Ovary (tissue), 9 donors: Measurements from ENCODE around the gene FHOD3. TPM values are rescaled to one million over a fixed set of nuclear protein-coding genes. Genes with fewer than 3 reads are reported as not detected.

Experiments
- DNase-seq, 5 donors: peaks; one replicate each; pipeline ENCODE4 v3.0.0-alpha.2; 2019 to 2020
- H3K27ac ChIP-seq, 2 donors: fragments of 200-600 bp; one replicate each; pipeline versions ENCODE4 v1.5.1 to v1.8.0; 2019 to 2022
- H3K27me3 ChIP-seq: fragments of 200-600 bp; one replicate; pipeline ENCODE4 v1.8.0; 2022
- H3K36me3 ChIP-seq: fragments of 200-600 bp; sonication (generic); one replicate; pipeline ENCODE4 v1.5.1; 2019
- H3K4me1 ChIP-seq: one replicate; pipeline ENCODE4 v1.8.1; 2013; ENCODE audit warnings: mild to moderate bottlenecking, moderate library complexity; ENCODE audit not compliant: insufficient read depth
- H3K4me3 ChIP-seq: fragments of 200-600 bp; sonication (generic); one replicate; pipeline ENCODE4 v1.5.1; 2017
- H3K9me3 ChIP-seq, 2 donors: fragments of 200-600 bp in 1 of 2; sonication (generic) in 1 of 2; one replicate each; pipeline versions ENCODE4 v1.5.1 to v1.8.1; 2013 to 2019; ENCODE audit warnings: mild to moderate bottlenecking in 1 of 2, moderate library complexity in 1 of 2
- CTCF ChIP-seq, 3 donors: fragments of 450-650 bp in 2 of 3; fragments of 200-600 bp in 1 of 3; IDR thresholded peaks; one replicate each; pipeline versions ENCODE4 v1.5.1 to v1.8.0; 2016 to 2022; ENCODE audit warnings: antibody characterized with exemption in 3 of 3, mild to moderate bottlenecking in 1 of 3
- EP300 ChIP-seq: sonication (generic); formaldehyde crosslinking; IDR thresholded peaks from one replicate; pipeline ENCODE4 v1.6.1; 2017; ENCODE audit warnings: antibody characterized with exemption
- POLR2A ChIP-seq: fragments of 450-650 bp; IDR thresholded peaks from one replicate; pipeline ENCODE4 v1.6.1; 2017; ENCODE audit warnings: antibody characterized with exemption, mild to moderate bottlenecking, moderate library complexity
- WGBS, 3 donors: extraction: QIAGEN DNeasy Blood & Tissue Kit in 1 of 3; methylation state at CpG; one replicate each; pipeline versions ENCODE4 v1.1.5 to v1.1.7; 2013 to 2017; 5-methylcytosine and 5-hydroxymethylcytosine counted together
- intact Hi-C, 4 donors: fragments of 100-400 bp; cut with DNase I; formaldehyde crosslinking; loops; one replicate each; pipeline versions ENCODE4 v1.11.0 to v1.15.1; 2022 to 2023
- polyA plus RNA-seq, 2 donors: library from polyadenylated mRNA; stranded (reverse); fragments of 200-250 nt in 1 of 2; fragments of 350-450 nt in 1 of 2; fragmentation: Illumina TruSeq in 1 of 2; extraction: RNeasy Lipid Tissue Mini Kit (QIAGEN cat#74804) in 1 of 2; gene quantifications; one replicate each; pipeline ENCODE4 v1.2.3, GENCODE V29; 2013 to 2014
- total RNA-seq, 7 donors: library from RNA; depleted of rRNA in 2 of 7; stranded (reverse); fragments of >200 nt in 2 of 7; fragmentation: NEBNext Ultra II Directional in 3 of 7; extraction: Animal tissue kit (Norgen Biotek cat#: 25700) in 3 of 7; gene quantifications; one replicate each; pipeline versions ENCODE4 v1.1.0 to v1.2.4, GENCODE V29; 2016 to 2023
- donor health status: DM: no; HTN: no; CAD: no; lungs with moderate emphysema.
- donor health status: DM: no; HTN: no; CAD: no.
- donor health status: Bipolar disorder and iron deficiency.
- donor health status: DM: yes; HTN: yes; CAD: no.
- donor health status: DM: no; HTN: no; CAD: no.
- donor health status: DM: yes; HTN: yes; CAD: no.

FHOD3 gene
- total and polyA plus RNA-seq, 9 donors: 3.5 to 62.5 (median 11.0) TPM

- Histone ChIP-seq H3K4me3 (no peak overlapping the region), H3K9me3 (no peaks in the 10 kb centered on the region), H3K27me3 (no peaks in the 10 kb centered on the region), H3K4me1 (peaks cover 9% of the 10 kb centered on the region), H3K36me3 (no peaks in the 10 kb centered on the region), H3K27ac (no peak overlapping the region)
- TF ChIP-seq CTCF (IDR thresholded peaks at IDR 0.05) (no peak), EP300 (no peak), POLR2A (no peak)
- DNase-seq: no peak
- intact Hi-C loops: loop anchor here in 1 of 4 donors (5.0 kb wide), 1 partner anchor 158 kb away; no protein-coding TSS in a partner anchor
- WGBS, 3 donors: 82 to 89% (median 82%) methylated on average over 3 of the region's 3 CpGs
Observed at GRCh38 chr18:36368889-36369288, 71.4 kb downstream of the FHOD3 start.

DNA sequence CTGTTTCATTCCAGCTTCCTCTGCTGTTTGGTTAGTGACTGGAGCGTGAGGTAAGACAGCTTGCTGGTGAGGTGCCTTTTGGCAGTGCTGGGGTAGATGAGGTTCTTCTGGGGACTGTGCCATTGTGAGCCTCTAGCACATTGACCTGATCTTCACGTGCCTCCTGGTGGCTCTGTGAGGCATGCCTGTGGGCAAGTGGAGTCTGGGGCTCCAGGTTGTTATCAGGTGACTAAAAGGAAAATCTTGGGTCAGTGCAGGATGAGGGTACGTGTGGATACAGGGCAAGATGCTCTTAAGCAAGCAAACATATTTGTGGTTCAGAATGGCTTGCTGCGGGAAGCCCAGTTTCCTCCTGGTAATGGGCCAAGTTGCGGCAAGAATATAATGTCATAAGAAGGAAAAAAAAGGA lies 75.4 kb downstream of the FHOD3 start:
- intact Hi-C loops: no loop called here
- WGBS, 3 donors: 74 to 87% (median 79%) methylated on average over 5 of the region's 5 CpGs
- H3K9me3 ChIP-seq: no peaks in the 10 kb centered on the region
- DNase-seq: no peak
- H3K27ac ChIP-seq: no peak overlapping the region
- H3K4me3 ChIP-seq: no peak overlapping the region
- no peaks in the 10 kb centered on the region for H3K36me3 ChIP-seq
- no peaks in the 10 kb centered on the region for H3K4me1 ChIP-seq
- TF ChIP-seq EP300 (no peak), POLR2A (no peak)
- no peaks in the 10 kb centered on the region for H3K27me3 ChIP-seq

- Histone ChIP-seq H3K27ac (no peak overlapping the region), H3K9me3 (no peaks in the 10 kb centered on the region), H3K4me3 (no peak overlapping the region), H3K27me3 (no peaks in the 10 kb centered on the region), H3K36me3 (no peaks in the 10 kb centered on the region), H3K4me1 (no peaks in the 10 kb centered on the region)
- DNase-seq: no peak
- 65 to 88% (median 81%) methylated on average over 3 of the region's 3 CpGs for WGBS, 3 donors
- intact Hi-C loops: loop anchor here in 1 of 4 donors (2.0 kb wide), 1 partner anchor 49 kb away; no protein-coding TSS in a partner anchor
- TF ChIP-seq EP300 (no peak), CTCF (IDR thresholded peaks at IDR 0.05) (no peak), POLR2A (no peak)
Observed at GRCh38 chr18:36374262-36374661, 76.7 kb downstream of the FHOD3 start.

- no peaks in the 10 kb centered on the region for H3K9me3 ChIP-seq
- no peak overlapping the region for H3K4me3 ChIP-seq
- no peak overlapping the region for H3K27ac ChIP-seq
- H3K27me3 ChIP-seq: no peaks in the 10 kb centered on the region
- H3K4me1 ChIP-seq: no peaks in the 10 kb centered on the region
- TF ChIP-seq CTCF (IDR thresholded peaks at IDR 0.05) (no peak), EP300 (no peak), POLR2A (no peak)
- 75 to 85% (median 84%) methylated on average over 5 of the region's 5 CpGs for WGBS, 3 donors
- H3K36me3 ChIP-seq: no peaks in the 10 kb centered on the region
- DNase-seq: no peak
- intact Hi-C loops: loop anchor here in 1 of 4 donors (2.0 kb wide), 1 partner anchor 50 kb away; no protein-coding TSS in a partner anchor
Observed at GRCh38 chr18:36375118-36375517, 77.6 kb downstream of the FHOD3 start.

DNA sequence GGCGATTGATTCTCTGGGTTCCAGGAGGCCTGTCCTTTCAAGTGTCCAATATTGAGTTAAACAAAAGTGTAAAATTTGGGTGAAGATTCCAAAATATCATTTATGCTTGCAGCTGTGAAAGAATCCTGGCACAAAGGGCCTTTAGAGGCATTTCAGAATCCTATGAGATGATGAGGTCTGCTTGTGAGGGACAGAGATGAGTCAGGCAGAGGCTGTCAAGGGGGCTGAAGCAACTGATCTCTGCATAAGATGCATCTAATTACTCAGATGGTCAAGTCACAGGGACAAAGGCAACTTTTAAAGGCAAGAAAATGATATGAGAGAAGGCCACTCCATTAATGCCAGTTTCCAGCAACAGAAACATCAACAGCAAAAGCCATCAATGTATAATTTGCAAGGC lies 78.8 kb downstream of the FHOD3 start:
- intact Hi-C loops: no loop called here
- WGBS, 3 donors: 97 to 98% (median 97%) methylated on average over 1 of the region's 1 CpG
- H3K36me3 ChIP-seq: no peaks in the 10 kb centered on the region
- no peak overlapping the region for H3K4me3 ChIP-seq
- no peak overlapping the region for H3K27ac ChIP-seq
- H3K27me3 ChIP-seq: no peaks in the 10 kb centered on the region
- no peaks in the 10 kb centered on the region for H3K4me1 ChIP-seq
- DNase-seq: no peak
- TF ChIP-seq CTCF (IDR thresholded peaks at IDR 0.05) (no peak), EP300 (no peak), POLR2A (no peak)
- H3K9me3 ChIP-seq: no peaks in the 10 kb centered on the region
